ENCODE data around the gene PIH1D1.
"Not testable (repeated sequence)": the region's sequence is repeated elsewhere in the genome, so short reads cannot be mapped to it uniquely, and the experiment has no call there.

The PIH1D1 gene

DNA sequence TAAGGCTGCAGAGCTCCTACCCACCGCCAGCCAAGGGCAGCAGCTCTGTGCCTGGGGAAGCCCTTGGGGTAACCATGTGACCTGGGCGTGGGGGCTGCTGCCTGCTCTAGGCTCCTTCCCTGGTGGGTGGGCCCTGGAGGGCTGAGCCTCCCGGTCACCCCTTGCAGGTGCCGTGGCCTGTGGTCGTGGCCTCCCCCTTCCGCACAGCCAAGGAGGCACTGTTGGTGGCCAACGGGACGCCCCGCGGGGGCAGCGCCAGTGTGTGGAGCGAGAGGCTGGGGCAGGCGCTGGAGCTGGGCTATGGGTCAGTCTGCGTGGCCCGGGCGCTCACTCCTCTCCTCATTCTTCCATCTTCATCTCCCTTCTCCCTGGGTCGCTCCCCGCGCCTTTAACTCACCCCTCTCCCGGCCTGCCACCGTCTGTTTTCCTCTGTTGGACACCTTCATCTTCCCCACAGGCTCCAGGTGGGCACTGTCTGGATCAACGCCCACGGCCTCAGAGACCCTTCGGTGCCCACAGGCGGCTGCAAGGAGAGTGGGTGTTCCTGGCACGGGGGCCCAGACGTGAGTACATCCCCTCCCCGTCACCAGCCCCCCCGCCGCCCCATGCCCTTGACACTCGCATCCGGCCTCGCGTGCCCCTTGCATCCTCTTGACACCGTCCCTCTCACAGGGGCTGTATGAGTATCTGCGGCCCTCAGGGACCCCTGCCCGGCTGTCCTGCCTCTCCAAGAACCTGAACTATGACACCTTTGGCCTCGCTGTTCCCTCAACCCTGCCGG, 12.5 kb upstream of the PIH1D1 start:
- DNase-seq (ENCODE audit: low read depth): no peak
- H3K4me3 ChIP-seq (ENCODE audit: low read length): no peak overlapping the region
- TF ChIP-seq CTCF (IDR thresholded peaks at IDR 0.05; ENCODE audit: insufficient read depth, low read depth, low read length, missing control alignments): no peak

- no peak for TF ChIP-seq CTCF (IDR thresholded peaks at IDR 0.05; ENCODE audit: insufficient read depth, low read depth, low read length, missing control alignments)
- no peak overlapping the region for H3K4me3 ChIP-seq (ENCODE audit: low read length)
- no peak for DNase-seq (ENCODE audit: low read depth)
Observed at GRCh38 chr19:49462492-49462891, 10.9 kb upstream of the PIH1D1 start.

GRCh38 chr19:49461656-49462055, 10.0 kb upstream of the PIH1D1 start:
- TF ChIP-seq CTCF (IDR thresholded peaks at IDR 0.05; ENCODE audit: insufficient read depth, low read depth, low read length, missing control alignments): no peak
- no peak overlapping the region for H3K4me3 ChIP-seq (ENCODE audit: low read length)
- DNase-seq (ENCODE audit: low read depth): no peak

GRCh38 chr19:49461130-49461529, 9.5 kb upstream of the PIH1D1 start:
- not testable (repeated sequence) for DNase-seq (ENCODE audit: low read depth); H3K4me3 ChIP-seq (ENCODE audit: low read length)

- H3K4me3 ChIP-seq (ENCODE audit: low read length): no peak overlapping the region
- no peak for TF ChIP-seq CTCF (IDR thresholded peaks at IDR 0.05; ENCODE audit: insufficient read depth, low read depth, low read length, missing control alignments)
- no peak for DNase-seq (ENCODE audit: low read depth)
Observed at GRCh38 chr19:49459388-49459787, 7.8 kb upstream of the PIH1D1 start.

GRCh38 chr19:49458567-49458903, 6.9 kb upstream of the PIH1D1 start:
- DNase-seq (ENCODE audit: low read depth): no peak
- H3K4me3 ChIP-seq (ENCODE audit: low read length): no peak overlapping the region
- no peak for TF ChIP-seq CTCF (IDR thresholded peaks at IDR 0.05; ENCODE audit: insufficient read depth, low read depth, low read length, missing control alignments)

DNA sequence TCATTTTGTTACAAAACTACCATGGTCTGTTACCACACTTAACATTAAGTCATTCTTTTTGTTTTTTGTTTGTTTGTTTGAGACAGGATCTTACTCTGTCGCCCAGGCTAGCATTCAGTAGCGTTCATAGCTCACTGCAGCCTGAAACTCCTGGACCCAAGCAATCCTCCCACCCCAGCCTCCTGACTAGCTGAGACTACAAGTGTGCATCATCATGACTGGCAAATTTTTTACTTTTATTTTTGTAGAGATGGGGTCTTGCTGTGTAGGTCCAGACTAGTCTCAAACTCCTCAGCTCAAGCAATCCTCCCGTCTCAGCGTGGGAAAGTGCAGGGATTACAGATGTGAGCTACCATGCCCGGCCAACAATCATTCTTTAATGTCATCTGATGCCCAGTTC, 4.7 kb upstream of the PIH1D1 start:
- no peak for TF ChIP-seq CTCF (IDR thresholded peaks at IDR 0.05; ENCODE audit: insufficient read depth, low read depth, low read length, missing control alignments)
- H3K4me3 ChIP-seq (ENCODE audit: low read length): no peak overlapping the region

More for the DNA sequence above, 4.7 kb upstream of the PIH1D1 start:
- no peak for DNase-seq (ENCODE audit: low read depth)
